Nephron (organoid): Measurements from ENCODE around the gene CNTN4.

Source experiments
- H3K27ac Mint-ChIP-seq, 3 experiments: 2 replicates each; pipeline ENCODE4 v1.8.0; 2020; ENCODE audit warnings: mixed read lengths in 3 of 3, mild to moderate bottlenecking in 2 of 3, moderate library complexity in 1 of 3
- H3K27me3 Mint-ChIP-seq: 2 replicates; pipeline ENCODE4 v1.8.0; 2021; ENCODE audit warnings: low read depth, mild to moderate bottlenecking, moderate library complexity, mixed read lengths
- H3K36me3 Mint-ChIP-seq: 2 replicates; pipeline ENCODE4 v1.8.0; 2020; ENCODE audit warnings: low read depth, mixed read lengths
- H3K4me1 Mint-ChIP-seq: 2 replicates; pipeline ENCODE4 v1.8.0; 2020; ENCODE audit warnings: mixed read lengths
- H3K4me3 Mint-ChIP-seq, 3 experiments: 2 replicates each; pipeline ENCODE4 v1.8.0; 2020; ENCODE audit warnings: mild to moderate bottlenecking in 3 of 3, mixed read lengths in 3 of 3, moderate library complexity in 2 of 3
- H3K9me3 Mint-ChIP-seq: 2 replicates; pipeline ENCODE4 v1.8.0; 2020; ENCODE audit warnings: mixed read lengths
- TF ChIP-seq, protein P1 (sequence below), 3 experiments: fragments of 200-600 bp; sonication (generic); IDR thresholded peaks; one replicate each; pipeline ENCODE4 v1.5.0; 2021; ENCODE audit warnings: antibody characterized with exemption in 3 of 3; ENCODE audit not compliant: unreplicated experiment in 3 of 3

CNTN4 gene

DNA sequence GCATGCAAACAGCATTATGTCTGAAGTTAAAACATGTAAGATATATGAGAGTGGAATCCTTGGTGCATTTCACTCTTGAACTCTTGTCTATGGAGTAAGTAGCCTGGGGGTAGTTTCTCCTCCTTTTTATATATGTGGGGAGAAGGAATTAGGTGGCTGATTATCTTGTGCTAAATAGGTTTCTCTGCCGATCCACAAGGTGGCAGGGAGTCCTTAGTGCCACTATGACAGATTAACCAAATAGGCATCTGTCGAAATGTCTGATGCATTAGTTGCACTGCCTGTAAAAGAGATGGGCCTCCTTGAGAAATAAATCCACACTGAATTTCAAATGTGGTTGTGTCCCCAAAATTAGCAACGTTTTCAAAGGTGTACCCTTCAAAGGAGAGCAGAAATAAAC, 170.1 kb downstream of the CNTN4 start:
- no peaks in the 10 kb centered on the region for H3K27me3 Mint-ChIP-seq
- H3K36me3 Mint-ChIP-seq, result no peaks in the 10 kb centered on the region
- H3K27ac Mint-ChIP-seq, result no peak overlapping the region
- TF ChIP-seq, protein P1, sequence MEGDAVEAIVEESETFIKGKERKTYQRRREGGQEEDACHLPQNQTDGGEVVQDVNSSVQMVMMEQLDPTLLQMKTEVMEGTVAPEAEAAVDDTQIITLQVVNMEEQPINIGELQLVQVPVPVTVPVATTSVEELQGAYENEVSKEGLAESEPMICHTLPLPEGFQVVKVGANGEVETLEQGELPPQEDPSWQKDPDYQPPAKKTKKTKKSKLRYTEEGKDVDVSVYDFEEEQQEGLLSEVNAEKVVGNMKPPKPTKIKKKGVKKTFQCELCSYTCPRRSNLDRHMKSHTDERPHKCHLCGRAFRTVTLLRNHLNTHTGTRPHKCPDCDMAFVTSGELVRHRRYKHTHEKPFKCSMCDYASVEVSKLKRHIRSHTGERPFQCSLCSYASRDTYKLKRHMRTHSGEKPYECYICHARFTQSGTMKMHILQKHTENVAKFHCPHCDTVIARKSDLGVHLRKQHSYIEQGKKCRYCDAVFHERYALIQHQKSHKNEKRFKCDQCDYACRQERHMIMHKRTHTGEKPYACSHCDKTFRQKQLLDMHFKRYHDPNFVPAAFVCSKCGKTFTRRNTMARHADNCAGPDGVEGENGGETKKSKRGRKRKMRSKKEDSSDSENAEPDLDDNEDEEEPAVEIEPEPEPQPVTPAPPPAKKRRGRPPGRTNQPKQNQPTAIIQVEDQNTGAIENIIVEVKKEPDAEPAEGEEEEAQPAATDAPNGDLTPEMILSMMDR (IDR thresholded peaks at IDR 0.05; ENCODE audit: unreplicated experiment in 3 of 3), result no peak
- no peak overlapping the region for H3K4me3 Mint-ChIP-seq
- peaks cover 4% of the 10 kb centered on the region for H3K9me3 Mint-ChIP-seq
- H3K4me1 Mint-ChIP-seq, result no peaks in the 10 kb centered on the region

DNA sequence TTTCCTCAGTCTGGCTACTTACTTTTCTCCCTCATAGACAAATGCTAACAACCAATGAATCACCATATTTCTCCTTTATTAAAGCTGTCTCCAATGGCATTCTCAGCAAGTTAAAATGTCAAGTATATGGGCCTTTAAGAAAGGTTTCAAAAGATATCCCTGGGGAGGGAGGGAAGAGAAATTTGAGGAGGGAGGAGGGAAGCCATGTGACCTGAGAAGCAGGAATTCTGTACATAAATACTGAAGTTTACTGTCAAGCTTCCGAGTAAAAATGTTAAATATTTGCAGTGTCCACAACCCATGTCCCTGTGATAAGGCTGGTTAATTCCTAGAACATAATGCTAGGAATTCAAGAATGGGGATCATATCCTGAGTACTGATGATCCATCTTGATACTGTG, 175.9 kb downstream of the CNTN4 start:
- H3K27ac Mint-ChIP-seq, result peak overlapping the region in 1 of 3 experiments; percentile 6
- H3K4me1 Mint-ChIP-seq, result peaks cover 7% of the 10 kb centered on the region
- TF ChIP-seq, protein P1 (IDR thresholded peaks at IDR 0.05; ENCODE audit: unreplicated experiment in 3 of 3), result no peak

DNA sequence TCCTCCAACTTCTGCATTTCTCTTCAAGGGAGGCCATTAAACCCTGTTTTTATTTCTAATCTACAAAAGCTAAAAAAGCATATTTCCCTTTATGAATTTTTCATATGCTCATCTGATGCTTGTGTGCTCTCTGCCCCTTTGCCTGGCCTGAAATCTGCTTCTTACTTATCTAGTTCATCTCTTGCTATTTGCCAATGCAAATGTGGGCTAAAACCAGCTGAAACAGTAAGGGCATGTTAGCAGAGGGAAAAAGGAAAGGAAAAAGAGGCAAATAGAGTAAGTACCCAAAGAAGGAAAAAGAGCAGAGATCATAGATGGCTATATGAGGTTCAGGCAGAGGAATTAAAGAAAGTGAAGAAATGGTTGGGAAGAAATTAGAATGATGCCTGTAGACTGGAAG, 185.2 kb downstream of the CNTN4 start:
- TF ChIP-seq, protein P1 (IDR thresholded peaks at IDR 0.05; ENCODE audit: unreplicated experiment in 3 of 3), result no peak

More for the DNA sequence above, 175.9 kb downstream of the CNTN4 start:
- Mint-ChIP-seq H3K9me3 (no peaks in the 10 kb centered on the region), H3K27me3 (no peaks in the 10 kb centered on the region), H3K36me3 (no peaks in the 10 kb centered on the region), H3K4me3 (no peak overlapping the region)

DNA sequence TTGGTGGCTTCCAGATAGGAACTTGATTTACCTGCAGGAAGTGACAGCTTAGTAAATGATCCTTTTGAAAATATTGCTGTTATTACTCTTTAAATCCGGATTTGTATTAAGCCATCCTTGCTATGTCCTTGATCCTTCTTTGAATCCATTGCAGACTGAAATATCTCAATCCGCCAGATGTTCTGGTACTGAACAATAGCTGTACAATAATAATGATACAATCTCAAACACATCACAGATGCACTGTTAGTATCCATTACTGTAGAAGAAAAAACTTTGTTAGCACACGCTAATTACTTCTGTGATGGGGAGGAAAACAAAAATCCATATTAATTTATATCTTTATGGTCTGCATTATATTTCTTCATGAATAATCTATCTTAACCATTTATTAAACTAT, 202.3 kb downstream of the CNTN4 start:
- H3K27ac Mint-ChIP-seq, result no peak overlapping the region
- H3K27me3 Mint-ChIP-seq, result no peaks in the 10 kb centered on the region
- TF ChIP-seq, protein P1 (IDR thresholded peaks at IDR 0.05; ENCODE audit: unreplicated experiment in 3 of 3), result no peak
- no peak overlapping the region for H3K4me3 Mint-ChIP-seq
- H3K36me3 Mint-ChIP-seq, result no peaks in the 10 kb centered on the region
- no peaks in the 10 kb centered on the region for H3K4me1 Mint-ChIP-seq
- H3K9me3 Mint-ChIP-seq, result no peaks in the 10 kb centered on the region

More for the DNA sequence above, 185.2 kb downstream of the CNTN4 start:
- H3K4me1 Mint-ChIP-seq, result no peaks in the 10 kb centered on the region
- no peak overlapping the region for H3K4me3 Mint-ChIP-seq
- H3K9me3 Mint-ChIP-seq, result no peaks in the 10 kb centered on the region
- H3K27me3 Mint-ChIP-seq, result no peaks in the 10 kb centered on the region
- H3K36me3 Mint-ChIP-seq, result no peaks in the 10 kb centered on the region
- H3K27ac Mint-ChIP-seq, result no peak overlapping the region

DNA sequence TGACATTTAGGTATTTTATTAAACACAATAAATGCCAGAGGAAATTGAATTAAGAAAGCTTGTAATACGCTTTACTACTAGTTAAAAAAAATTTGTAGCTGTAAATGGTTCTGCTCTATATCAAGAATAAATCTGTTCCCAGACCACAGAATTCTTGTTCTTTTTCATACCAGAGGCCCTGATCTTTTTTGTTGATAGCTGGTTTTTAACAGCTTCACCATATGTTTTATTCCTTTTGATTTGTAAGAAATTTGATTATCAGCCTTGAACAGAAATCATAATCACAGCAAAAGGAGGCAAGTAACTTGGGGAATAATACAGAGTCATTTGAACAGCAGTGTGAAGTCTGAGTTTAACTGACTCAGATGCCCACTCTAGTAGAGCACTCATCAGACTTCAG, 202.7 kb downstream of the CNTN4 start:
- TF ChIP-seq, protein P1 (IDR thresholded peaks at IDR 0.05; ENCODE audit: unreplicated experiment in 3 of 3), result no peak
- Mint-ChIP-seq H3K4me1 (no peaks in the 10 kb centered on the region), H3K9me3 (no peaks in the 10 kb centered on the region), H3K27me3 (no peaks in the 10 kb centered on the region), H3K27ac (no peak overlapping the region), H3K36me3 (no peaks in the 10 kb centered on the region), H3K4me3 (no peak overlapping the region)

DNA sequence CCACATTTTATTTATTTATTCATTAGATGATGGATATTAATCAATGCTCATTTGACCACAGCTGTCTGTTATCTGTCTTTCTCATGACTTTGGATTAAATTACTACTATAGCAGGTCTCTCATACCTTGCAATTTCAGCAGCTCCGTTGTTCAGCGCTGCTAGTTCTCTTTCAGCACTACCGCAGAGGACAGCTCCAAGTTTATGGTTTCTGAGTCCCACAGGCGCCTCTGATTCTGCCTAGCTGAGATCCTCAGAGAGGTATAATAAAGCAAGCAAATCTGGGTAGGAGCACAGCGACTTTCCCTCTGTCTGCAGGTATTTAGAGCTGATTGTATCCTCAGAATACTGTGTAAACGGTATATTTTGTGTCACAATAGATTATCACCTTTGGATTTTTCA, 204.9 kb downstream of the CNTN4 start:
- no peak overlapping the region for H3K4me3 Mint-ChIP-seq
- no peaks in the 10 kb centered on the region for H3K27me3 Mint-ChIP-seq
- no peaks in the 10 kb centered on the region for H3K36me3 Mint-ChIP-seq
- no peak overlapping the region for H3K27ac Mint-ChIP-seq
- TF ChIP-seq, protein P1 (IDR thresholded peaks at IDR 0.05; ENCODE audit: unreplicated experiment in 3 of 3), result no peak
- no peaks in the 10 kb centered on the region for H3K9me3 Mint-ChIP-seq
- no peaks in the 10 kb centered on the region for H3K4me1 Mint-ChIP-seq
